Measurements from ENCODE around the gene SLMAP.

The SLMAP gene

DNA sequence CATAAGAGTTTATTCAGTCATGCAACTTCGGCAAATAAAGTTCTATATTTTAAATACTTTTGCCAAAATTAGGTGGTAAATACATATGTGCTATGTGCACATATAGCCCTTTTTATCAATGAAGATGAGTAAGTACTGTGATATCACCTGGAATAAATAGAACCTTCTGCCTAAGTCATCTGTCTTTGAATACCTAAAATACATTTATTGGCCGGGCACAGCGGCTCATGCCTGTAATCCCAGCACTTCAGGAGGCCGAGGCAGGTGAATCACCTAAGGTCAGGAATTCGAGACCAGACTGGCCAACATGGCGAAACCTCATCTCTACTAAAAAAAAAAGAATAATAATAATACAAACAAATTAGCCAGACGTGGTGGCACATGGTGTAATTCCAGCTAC lies 178.3 kb downstream of the SLMAP start:
- in situ Hi-C loops (cut with MboI; ENCODE audit: low sequenced_read_pairs): no loop called here

DNA sequence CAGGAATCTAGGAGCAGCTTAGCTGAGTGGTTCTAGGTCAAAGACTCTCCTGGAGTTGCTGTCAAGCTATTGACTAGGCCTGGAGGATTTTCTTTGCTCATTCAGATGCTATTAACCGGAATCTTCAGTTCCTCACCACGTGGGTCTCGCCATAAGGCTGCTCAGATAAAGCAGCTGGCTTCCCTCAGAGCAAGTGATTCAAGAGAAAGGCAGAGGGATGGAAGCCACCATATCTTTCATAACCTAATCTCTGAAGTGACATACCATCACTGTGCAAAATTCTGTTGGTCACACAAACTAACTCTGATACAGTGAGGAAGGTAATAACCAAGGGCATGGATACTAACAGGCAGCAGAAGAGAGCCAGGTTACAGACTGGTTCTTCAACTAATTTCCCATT lies 179.4 kb downstream of the SLMAP start:
- in situ Hi-C loops (cut with MboI; ENCODE audit: low sequenced_read_pairs): no loop called here

DNA sequence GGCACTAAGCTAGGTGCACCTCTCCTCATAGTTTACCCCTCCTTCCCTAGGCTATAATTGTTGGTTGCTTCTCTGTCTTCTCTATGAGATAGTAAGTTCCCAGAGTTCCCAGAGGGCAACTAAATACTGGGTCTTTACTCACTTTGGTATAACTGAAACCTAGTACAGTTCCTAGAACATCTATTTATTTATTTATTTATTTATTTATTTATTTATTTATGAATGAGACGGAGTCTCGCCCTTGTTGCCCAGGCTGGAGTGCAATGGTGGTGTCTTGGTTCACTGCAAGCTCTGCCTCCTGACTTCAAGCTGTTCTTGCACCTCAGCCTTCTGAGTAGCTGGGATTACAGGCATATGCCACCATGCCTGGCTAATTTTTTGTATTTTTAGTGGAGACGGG lies 181.0 kb downstream of the SLMAP start:
- in situ Hi-C loops (cut with MboI; ENCODE audit: low sequenced_read_pairs): no loop called here

- in situ Hi-C loops (cut with MboI; ENCODE audit: low sequenced_read_pairs): no loop called here
Measured at GRCh38 chr3:57939775-57940174, 183.7 kb downstream of the SLMAP start.

DNA sequence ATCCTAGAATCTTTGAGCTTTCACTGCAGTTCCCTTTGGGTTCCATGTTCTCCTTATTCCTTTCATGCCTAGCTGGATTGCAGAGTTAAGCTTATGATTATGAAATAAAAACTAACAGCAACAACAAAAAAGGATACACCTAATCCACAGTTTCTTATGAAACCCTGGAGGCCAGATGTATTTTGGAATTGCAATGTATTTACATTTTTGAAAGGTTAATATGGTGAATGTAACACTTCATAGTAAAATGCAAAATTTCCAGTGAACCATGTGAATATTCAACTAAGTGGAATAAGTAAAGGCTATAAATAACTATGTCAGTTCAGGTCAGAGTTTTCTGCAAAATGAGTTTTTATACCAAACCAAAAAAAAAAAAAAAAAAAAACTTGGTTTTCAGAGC lies 186.3 kb downstream of the SLMAP start:
- in situ Hi-C loops (cut with MboI; ENCODE audit: low sequenced_read_pairs): no loop called here

DNA sequence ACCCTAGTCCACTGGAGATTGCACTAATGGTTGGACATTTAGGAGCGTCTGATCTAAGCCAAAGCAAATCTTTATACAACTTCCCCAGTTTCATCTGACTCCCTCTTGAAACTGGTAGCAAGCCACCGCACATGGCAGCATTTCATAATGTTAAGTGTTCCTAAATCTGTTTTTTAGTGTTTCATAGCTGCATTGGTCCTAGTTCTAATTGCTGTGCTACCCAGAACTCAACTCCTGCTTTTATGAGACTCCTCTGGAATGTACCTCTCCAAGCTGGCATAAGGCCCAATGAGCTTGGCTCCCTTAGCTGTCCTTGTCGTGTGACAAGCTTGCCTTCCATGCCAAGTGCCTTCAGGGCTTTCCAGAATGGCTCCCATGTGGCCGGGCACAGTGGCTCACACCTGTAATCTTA lies 186.8 kb downstream of the SLMAP start:
- in situ Hi-C loops (cut with MboI; ENCODE audit: low sequenced_read_pairs): no loop called here

DNA sequence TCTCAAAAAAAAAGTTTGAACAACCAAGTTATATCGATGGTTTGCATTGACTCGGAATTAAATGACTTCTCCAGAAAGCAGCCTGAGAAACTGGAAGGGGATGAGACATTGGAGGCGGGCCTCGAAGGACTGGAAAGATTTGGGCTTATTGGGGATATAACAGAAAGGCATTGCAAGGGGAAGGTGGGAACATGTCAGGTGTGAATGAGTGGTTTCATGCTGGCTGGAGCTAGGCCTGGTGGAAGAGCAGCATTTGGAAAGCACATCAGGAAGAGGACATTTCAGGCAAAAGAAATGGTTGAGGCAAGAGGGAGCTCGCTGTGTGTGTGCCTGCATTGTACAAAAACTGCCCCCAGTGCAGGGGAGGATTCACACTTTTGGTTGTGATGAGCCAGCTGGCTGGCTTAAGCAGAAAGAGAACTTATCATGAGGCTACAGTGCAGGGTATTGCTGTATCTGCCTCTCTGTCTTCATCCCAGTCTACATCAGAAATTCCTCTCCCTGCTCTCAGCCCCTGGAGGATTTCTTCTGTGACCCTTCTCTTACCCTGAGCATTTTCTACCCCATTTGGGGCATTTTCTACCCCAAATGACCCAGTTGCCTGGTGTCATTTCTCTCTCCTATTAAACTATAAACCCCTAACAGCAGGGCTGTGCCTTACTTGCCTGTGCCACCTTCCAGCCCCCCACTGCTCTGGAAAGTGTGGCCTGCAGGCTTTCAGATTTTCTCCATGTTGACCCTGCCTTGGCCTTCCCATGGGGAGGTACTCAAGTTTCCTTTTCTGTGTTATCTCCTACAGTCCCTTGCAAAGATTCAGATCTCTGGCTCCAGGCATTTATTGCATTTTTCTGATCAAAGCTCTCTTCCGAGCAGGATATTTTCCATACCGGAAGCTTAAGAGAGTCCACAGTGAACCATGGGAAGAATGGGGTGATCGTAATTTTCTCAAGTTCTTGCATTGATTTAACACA lies 187.7 kb downstream of the SLMAP start:
- in situ Hi-C loops (cut with MboI; ENCODE audit: low sequenced_read_pairs): no loop called here

GRCh38 chr3:57946970-57947381 lies 190.9 kb downstream of the SLMAP start:
- in situ Hi-C loops (cut with MboI; ENCODE audit: low sequenced_read_pairs): no loop called here

DNA sequence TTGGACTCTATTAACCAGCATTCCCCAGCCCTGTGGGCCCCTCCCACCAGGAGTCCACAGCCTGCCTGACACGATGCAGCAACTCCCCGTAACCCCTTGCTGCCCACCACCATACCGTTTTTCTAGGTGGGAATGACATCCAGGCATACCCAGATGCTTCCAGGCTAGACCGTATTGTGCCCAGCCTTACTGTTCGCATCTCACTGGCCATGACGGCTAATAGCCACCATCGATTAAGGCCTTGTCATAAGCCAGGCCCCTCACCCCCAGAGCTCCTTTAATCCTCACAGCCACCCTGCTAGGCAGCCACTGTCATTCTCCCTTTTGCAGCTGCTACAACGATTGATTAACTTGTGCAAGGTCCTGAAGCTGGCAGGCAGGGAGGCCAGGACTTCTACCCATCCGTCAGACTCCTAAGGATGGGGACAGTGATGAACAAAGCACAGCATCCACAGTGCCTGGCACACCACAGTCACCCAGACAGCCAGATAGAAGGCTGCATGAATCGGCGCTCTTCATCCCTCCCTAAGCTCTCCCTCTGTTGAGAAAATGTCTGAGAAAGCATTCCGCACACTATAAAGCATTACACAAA lies 192.1 kb downstream of the SLMAP start:
- in situ Hi-C loops (cut with MboI; ENCODE audit: low sequenced_read_pairs): no loop called here

- in situ Hi-C loops (cut with MboI; ENCODE audit: low sequenced_read_pairs): no loop called here
Measured at GRCh38 chr3:57948781-57949242, 192.7 kb downstream of the SLMAP start.

- in situ Hi-C loops (cut with MboI; ENCODE audit: low sequenced_read_pairs): no loop called here
Measured at GRCh38 chr3:57949344-57949743, 193.2 kb downstream of the SLMAP start.

GRCh38 chr3:57949785-57950615 lies 193.9 kb downstream of the SLMAP start:
- in situ Hi-C loops (cut with MboI; ENCODE audit: low sequenced_read_pairs): no loop called here

DNA sequence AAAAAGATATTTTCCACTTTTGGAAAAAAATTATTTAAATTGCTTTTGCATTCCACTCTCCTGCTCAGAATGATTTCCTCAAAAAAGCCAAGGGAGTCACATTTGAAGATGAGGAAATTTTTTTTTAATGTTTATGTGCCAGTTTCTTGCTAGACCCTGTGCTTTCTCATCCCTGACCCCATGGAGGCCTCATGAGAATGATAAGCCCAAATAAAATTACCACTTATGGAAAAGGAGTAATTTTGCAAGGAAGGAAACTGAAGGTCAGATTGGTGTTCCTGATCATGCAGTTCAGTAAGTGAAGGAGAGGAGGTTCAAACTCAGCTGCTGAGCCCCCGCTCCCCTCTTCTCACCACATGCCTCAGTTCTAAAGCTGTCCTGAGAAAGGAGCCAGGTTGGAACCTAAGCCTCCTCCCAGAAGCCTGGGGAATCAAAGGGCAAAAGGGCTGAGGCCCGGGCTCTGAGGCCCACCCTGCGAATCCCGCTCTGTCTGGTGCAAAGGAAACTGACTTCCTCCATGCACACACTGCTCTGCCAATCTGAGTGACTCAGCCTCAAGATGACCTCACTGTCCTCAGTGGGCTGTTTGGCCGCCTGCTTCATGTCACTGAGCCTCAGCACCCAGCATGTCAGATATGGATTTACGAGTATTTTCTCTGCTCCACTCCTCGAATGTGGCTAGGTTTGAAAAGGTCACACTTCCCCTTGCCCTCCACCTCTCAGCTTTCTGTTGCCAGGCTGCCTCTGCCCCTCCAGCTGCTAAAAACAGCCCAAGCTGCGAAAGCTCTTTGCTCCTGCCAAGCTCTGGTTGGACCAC lies 195.2 kb downstream of the SLMAP start:
- in situ Hi-C loops (cut with MboI; ENCODE audit: low sequenced_read_pairs): no loop called here

GRCh38 chr3:57952208-57952631 lies 196.1 kb downstream of the SLMAP start:
- in situ Hi-C loops (cut with MboI; ENCODE audit: low sequenced_read_pairs): no loop called here

DNA sequence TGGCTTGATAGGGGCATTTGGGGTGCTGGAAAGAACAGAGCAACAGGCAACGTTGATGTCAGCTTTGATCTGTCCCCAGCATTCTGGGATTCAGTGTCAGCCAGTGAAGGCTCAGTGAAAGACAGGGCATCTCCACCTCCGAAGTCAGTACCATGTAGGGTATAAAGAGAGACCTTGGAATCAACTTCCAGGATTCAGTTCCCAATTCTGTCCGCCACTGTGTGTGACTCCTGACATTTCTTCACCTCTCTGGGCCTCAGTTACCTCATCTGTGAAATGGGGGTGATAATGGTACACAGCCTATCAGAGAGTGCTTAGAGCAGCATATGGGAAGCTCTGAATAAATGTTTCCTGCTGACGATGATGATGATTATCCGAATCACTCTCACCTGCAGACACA lies 196.5 kb downstream of the SLMAP start:
- in situ Hi-C loops (cut with MboI; ENCODE audit: low sequenced_read_pairs): no loop called here

DNA sequence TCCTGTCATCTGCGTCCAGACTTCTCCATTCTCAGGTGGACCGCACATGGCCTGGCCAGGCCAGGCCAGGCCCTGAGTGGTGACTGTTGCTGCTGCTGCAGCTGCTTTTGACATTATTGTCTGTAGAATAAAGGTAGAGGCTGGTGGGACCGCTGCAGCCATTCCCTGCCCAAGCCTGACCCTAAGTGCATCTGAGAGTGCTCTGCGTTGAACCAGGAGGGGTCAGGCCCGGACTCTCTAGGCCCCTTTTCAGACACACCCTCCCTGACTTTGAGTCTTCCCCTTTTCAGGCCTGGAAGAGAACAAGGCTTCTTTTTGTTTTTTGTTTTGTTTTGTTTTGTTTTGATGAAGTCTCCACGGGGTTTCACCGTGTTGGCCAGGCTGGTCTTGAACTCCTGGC lies 197.5 kb downstream of the SLMAP start:
- in situ Hi-C loops (cut with MboI; ENCODE audit: low sequenced_read_pairs): no loop called here

- in situ Hi-C loops (cut with MboI; ENCODE audit: low sequenced_read_pairs): no loop called here
Measured at GRCh38 chr3:57956119-57956832, 200.2 kb downstream of the SLMAP start.

GRCh38 chr3:57956833-57957174 lies 200.7 kb downstream of the SLMAP start:
- in situ Hi-C loops (cut with MboI; ENCODE audit: low sequenced_read_pairs): no loop called here

GRCh38 chr3:57957824-57958223 lies 201.7 kb downstream of the SLMAP start:
- in situ Hi-C loops (cut with MboI; ENCODE audit: low sequenced_read_pairs): no loop called here

All from HL-60/S4 (cell line).